Activated naive CD4-positive, alpha-beta T cell treated with anti-CD3 and anti-CD28 coated beads, Interleukin-2, amount 50 U/mL, for 16 hours (primary cell): ENCODE data around the gene FAP.

Experiments
- DNase-seq: peaks from one replicate; pipeline ENCODE4 v3.0.0-alpha.2; 2020

FAP gene

GRCh38 chr2:162243294-162243693 is at the start of gene FAP:
FAP (minus strand) TSS chr2:162243445; CDS start chr2:162243327, 118 bp downstream.
- no peak for DNase-seq

GRCh38 chr2:162291748-162292147 is 48.5 kb upstream of the FAP start:
- no peak for DNase-seq

GRCh38 chr2:162282765-162283425 is 39.6 kb upstream of the FAP start:
- no peak for DNase-seq

GRCh38 chr2:162280654-162281053 is 37.4 kb upstream of the FAP start:
- no peak for DNase-seq

- no peak for DNase-seq
Observed at GRCh38 chr2:162277381-162277780, 34.1 kb upstream of the FAP start.

GRCh38 chr2:162267996-162268395 is 24.8 kb upstream of the FAP start:
- no peak for DNase-seq

GRCh38 chr2:162267496-162267895 is 24.3 kb upstream of the FAP start:
- DNase-seq = no peak

- no peak for DNase-seq
Observed at GRCh38 chr2:162266460-162266760, 23.2 kb upstream of the FAP start.

GRCh38 chr2:162265666-162266459 is 22.6 kb upstream of the FAP start:
- no peak for DNase-seq

GRCh38 chr2:162261032-162261945 is 18.0 kb upstream of the FAP start:
- DNase-seq = no peak

GRCh38 chr2:162258686-162259085 is 15.4 kb upstream of the FAP start:
- DNase-seq = no peak

GRCh38 chr2:162258169-162258568 is 14.9 kb upstream of the FAP start:
- no peak for DNase-seq

- DNase-seq = no peak
Observed at GRCh38 chr2:162257425-162257824, 14.2 kb upstream of the FAP start.

- no peak for DNase-seq
Observed at GRCh38 chr2:162256591-162256991, 13.3 kb upstream of the FAP start.

GRCh38 chr2:162254236-162254871 is 11.1 kb upstream of the FAP start:
- DNase-seq = no peak

GRCh38 chr2:162253435-162253834 is 10.2 kb upstream of the FAP start:
- no peak for DNase-seq

- no peak for DNase-seq
Observed at GRCh38 chr2:162252153-162252552, 8.9 kb upstream of the FAP start.

- DNase-seq = no peak
Observed at GRCh38 chr2:162245781-162246180, 2.5 kb upstream of the FAP start.

GRCh38 chr2:162245061-162245460 is 1.8 kb upstream of the FAP start:
- no peak for DNase-seq

GRCh38 chr2:162244541-162245031 is 1.3 kb upstream of the FAP start:
- no peak for DNase-seq

- no peak for DNase-seq
Observed at GRCh38 chr2:162243715-162244114, 470 bp upstream of the FAP start.

GRCh38 chr2:162242586-162243280 is 512 bp downstream of the FAP start:
- DNase-seq = no peak
